Esophagus muscularis mucosa (tissue), 4 donors: ENCODE data around the gene USHBP1.

Experiments used
- CTCF ChIP-seq, 3 experiments: fragments of 200-600 bp in 2 of 3; fragments of 450-650 bp in 1 of 3; sonication (generic) in 2 of 3; IDR thresholded peaks; one replicate each; pipeline ENCODE4 v1.5.1; 2017 to 2019; ENCODE audit warnings: antibody characterized with exemption in 3 of 3, mild to moderate bottlenecking in 2 of 3, moderate library complexity in 1 of 3
- EP300 ChIP-seq: sonication (generic); formaldehyde crosslinking; IDR thresholded peaks from one replicate; pipeline ENCODE4 v1.6.1; 2017; ENCODE audit warnings: antibody characterized with exemption
- POLR2A ChIP-seq: fragments of 450-650 bp; IDR thresholded peaks from one replicate; pipeline ENCODE4 v1.6.1; 2017; ENCODE audit warnings: antibody characterized with exemption, moderate library complexity, mild to moderate bottlenecking, low read depth
- POLR2AphosphoS5 ChIP-seq, 2 donors: sonication (generic); formaldehyde crosslinking; IDR thresholded peaks; one replicate each; pipeline ENCODE4 v1.6.1; 2017; ENCODE audit warnings: antibody characterized with exemption in 2 of 2

- no peak for TF ChIP-seq CTCF (IDR thresholded peaks at IDR 0.05)
- TF ChIP-seq POLR2AphosphoS5 (IDR thresholded peaks at IDR 0.05) = no peak
- no peak for TF ChIP-seq EP300
- TF ChIP-seq POLR2A = no peak
Measured at GRCh38 chr19:17213334-17213733, 51.2 kb downstream of the USHBP1 start.
